Astrocyte (in vitro differentiated cells and primary cell): ENCODE data around the gene TMEM270. TPM values are rescaled to one million over a fixed set of nuclear protein-coding genes. Genes with fewer than 3 reads are reported as not detected.
"Not testable (repeated sequence)": the region's sequence is repeated elsewhere in the genome, so short reads cannot be mapped to it uniquely, and the experiment has no call there.

ENCODE experiments used
- DNase-seq: peaks from one replicate; pipeline ENCODE4 v3.0.0-alpha.2; 2010; ENCODE audit warnings: low read depth
- FAIRE-seq: peaks from 2 replicates; lab custom pipeline; 2011; peaks lifted over from hg19 to GRCh38; lab: Jason Lieb, UNC
- H2AFZ ChIP-seq: 2 replicates; pipeline ENCODE4 v1.6.0; 2012; ENCODE audit warnings: low read depth, low read length, inconsistent platforms
- H3K27ac ChIP-seq: 2 replicates; pipeline ENCODE4 v1.5.1; 2011; ENCODE audit warnings: low read depth, low read length, inconsistent platforms
- H3K27me3 ChIP-seq: 2 replicates; pipeline ENCODE4 v1.6.0; 2011; ENCODE audit warnings: low read length, inconsistent platforms; ENCODE audit not compliant: insufficient read depth
- H3K36me3 ChIP-seq: 2 replicates; pipeline ENCODE4 v1.5.1; 2011; ENCODE audit warnings: low read length, inconsistent platforms; ENCODE audit not compliant: insufficient read depth
- H3K4me1 ChIP-seq: 2 replicates; pipeline ENCODE4 v1.5.1; 2011; ENCODE audit warnings: low read length, inconsistent platforms; ENCODE audit not compliant: insufficient read depth
- H3K4me2 ChIP-seq: 2 replicates; pipeline ENCODE4 v1.6.0; 2012; ENCODE audit warnings: low read length, inconsistent platforms
- H3K4me3 ChIP-seq: 2 replicates; pipeline ENCODE4 v1.5.1; 2011; ENCODE audit warnings: low read depth, mild to moderate bottlenecking, low read length, inconsistent platforms; ENCODE audit not compliant: insufficient read depth
- H3K79me2 ChIP-seq: 2 replicates; pipeline ENCODE4 v1.6.0; 2012; ENCODE audit warnings: mild to moderate bottlenecking, low read length, inconsistent platforms; ENCODE audit not compliant: insufficient read depth
- H3K9ac ChIP-seq: 2 replicates; pipeline ENCODE4 v1.6.0; 2012; ENCODE audit warnings: mild to moderate bottlenecking, low read length, inconsistent platforms
- H3K9me3 ChIP-seq: 2 replicates; pipeline ENCODE4 v1.5.1; 2012; ENCODE audit warnings: low read depth, mild to moderate bottlenecking, low read length, inconsistent platforms; ENCODE audit not compliant: insufficient read depth
- H4K20me1 ChIP-seq: 2 replicates; pipeline ENCODE4 v1.6.0; 2012; ENCODE audit warnings: low read length, inconsistent platforms; ENCODE audit not compliant: insufficient read depth
- H3K27ac Mint-ChIP-seq: one replicate; pipeline ENCODE4 v1.8.0; 2021; ENCODE audit warnings: mild to moderate bottlenecking, mixed read lengths; ENCODE audit not compliant: unreplicated experiment
- H3K27me3 Mint-ChIP-seq: one replicate; pipeline ENCODE4 v1.8.0; 2021; ENCODE audit warnings: low read depth, mixed read lengths; ENCODE audit not compliant: unreplicated experiment
- H3K36me3 Mint-ChIP-seq: one replicate; pipeline ENCODE4 v1.8.0; 2021; ENCODE audit warnings: low read depth, mixed read lengths; ENCODE audit not compliant: unreplicated experiment
- H3K4me1 Mint-ChIP-seq: one replicate; pipeline ENCODE4 v1.8.0; 2021; ENCODE audit warnings: low read depth, mixed read lengths; ENCODE audit not compliant: unreplicated experiment
- H3K4me3 Mint-ChIP-seq: one replicate; pipeline ENCODE4 v1.8.0; 2021; ENCODE audit warnings: mild to moderate bottlenecking, moderate library complexity, mixed read lengths; ENCODE audit not compliant: unreplicated experiment
- H3K9me3 Mint-ChIP-seq: one replicate; pipeline ENCODE4 v1.8.0; 2021; ENCODE audit warnings: mild to moderate bottlenecking, mixed read lengths; ENCODE audit not compliant: unreplicated experiment
- EZH2 ChIP-seq: IDR thresholded peaks from 2 replicates; pipeline ENCODE4 v1.6.1; 2012; ENCODE audit warnings: mild to moderate bottlenecking, low read length, inconsistent platforms; ENCODE audit not compliant: insufficient read depth
- total RNA-seq: library from RNA; stranded (reverse); gene quantifications from 2 replicates; pipeline ENCODE4 v1.2.1, GENCODE V29; 2021
- TF ChIP-seq, protein P1 (sequence below): IDR thresholded peaks from 2 replicates; pipeline ENCODE4 v1.5.1; 2011; ENCODE audit warnings: low read depth, mild to moderate bottlenecking, inconsistent platforms, low read length, moderate library complexity; ENCODE audit not compliant: insufficient read depth

The TMEM270 gene
- total RNA-seq, 1 donor from 2014 or later, result not detected

DNA sequence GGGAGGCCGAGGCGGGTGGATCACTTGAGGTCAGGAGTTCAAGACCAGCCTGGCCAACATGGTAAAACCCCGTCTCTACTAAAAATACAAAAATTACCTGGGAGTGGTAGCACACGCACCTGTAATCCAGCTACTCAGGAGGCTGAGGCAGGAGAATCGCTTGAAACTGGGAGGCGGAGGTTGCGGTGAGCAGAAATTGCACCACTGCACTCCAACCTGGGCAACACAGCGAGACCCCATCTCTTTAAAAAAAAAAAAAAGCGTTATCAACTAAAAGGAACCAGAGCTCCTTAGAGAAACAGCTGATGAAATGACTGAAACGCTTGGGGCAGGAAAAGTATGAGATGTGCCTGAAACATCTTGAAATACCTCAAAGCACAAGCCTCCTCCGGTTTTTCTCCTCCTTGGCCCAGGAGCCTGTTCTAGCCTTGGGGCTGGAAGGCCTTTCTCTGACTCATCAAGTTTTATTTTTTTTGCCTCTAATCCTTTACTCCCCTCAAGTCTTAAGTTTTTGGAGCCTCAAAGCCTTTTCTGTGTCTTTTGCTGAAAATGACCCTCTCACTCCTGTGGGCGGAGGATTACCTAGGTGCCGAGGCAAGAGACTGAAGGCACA lies 16.0 kb upstream of the TMEM270 start:
- Histone ChIP-seq H3K4me1 (peaks cover 10% of the 10 kb centered on the region), H3K9ac (no peak overlapping the region), H2AFZ (no peak overlapping the region), H4K20me1 (no peaks in the 10 kb centered on the region), H3K27me3 (no peaks in the 10 kb centered on the region), H3K79me2 (no peaks in the 10 kb centered on the region), H3K36me3 (no peaks in the 10 kb centered on the region), H3K9me3 (no peaks in the 10 kb centered on the region), H3K4me2 (no peak overlapping the region), H3K27ac (no peak overlapping the region), H3K4me3 (no peak overlapping the region)
- no peaks in the 10 kb centered on the region for H3K27me3 Mint-ChIP-seq
- no peak for FAIRE-seq
- peak; percentile 42 for DNase-seq
- no peaks in the 10 kb centered on the region for H3K36me3 Mint-ChIP-seq
- H3K9me3 Mint-ChIP-seq, result peaks cover 2% of the 10 kb centered on the region
- no peak overlapping the region for H3K4me3 Mint-ChIP-seq
- no peak for TF ChIP-seq EZH2
- TF ChIP-seq, protein P1, sequence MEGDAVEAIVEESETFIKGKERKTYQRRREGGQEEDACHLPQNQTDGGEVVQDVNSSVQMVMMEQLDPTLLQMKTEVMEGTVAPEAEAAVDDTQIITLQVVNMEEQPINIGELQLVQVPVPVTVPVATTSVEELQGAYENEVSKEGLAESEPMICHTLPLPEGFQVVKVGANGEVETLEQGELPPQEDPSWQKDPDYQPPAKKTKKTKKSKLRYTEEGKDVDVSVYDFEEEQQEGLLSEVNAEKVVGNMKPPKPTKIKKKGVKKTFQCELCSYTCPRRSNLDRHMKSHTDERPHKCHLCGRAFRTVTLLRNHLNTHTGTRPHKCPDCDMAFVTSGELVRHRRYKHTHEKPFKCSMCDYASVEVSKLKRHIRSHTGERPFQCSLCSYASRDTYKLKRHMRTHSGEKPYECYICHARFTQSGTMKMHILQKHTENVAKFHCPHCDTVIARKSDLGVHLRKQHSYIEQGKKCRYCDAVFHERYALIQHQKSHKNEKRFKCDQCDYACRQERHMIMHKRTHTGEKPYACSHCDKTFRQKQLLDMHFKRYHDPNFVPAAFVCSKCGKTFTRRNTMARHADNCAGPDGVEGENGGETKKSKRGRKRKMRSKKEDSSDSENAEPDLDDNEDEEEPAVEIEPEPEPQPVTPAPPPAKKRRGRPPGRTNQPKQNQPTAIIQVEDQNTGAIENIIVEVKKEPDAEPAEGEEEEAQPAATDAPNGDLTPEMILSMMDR, result no peak
- H3K27ac Mint-ChIP-seq, result peak overlapping the region; percentile 58
- peaks cover 22% of the 10 kb centered on the region for H3K4me1 Mint-ChIP-seq

DNA sequence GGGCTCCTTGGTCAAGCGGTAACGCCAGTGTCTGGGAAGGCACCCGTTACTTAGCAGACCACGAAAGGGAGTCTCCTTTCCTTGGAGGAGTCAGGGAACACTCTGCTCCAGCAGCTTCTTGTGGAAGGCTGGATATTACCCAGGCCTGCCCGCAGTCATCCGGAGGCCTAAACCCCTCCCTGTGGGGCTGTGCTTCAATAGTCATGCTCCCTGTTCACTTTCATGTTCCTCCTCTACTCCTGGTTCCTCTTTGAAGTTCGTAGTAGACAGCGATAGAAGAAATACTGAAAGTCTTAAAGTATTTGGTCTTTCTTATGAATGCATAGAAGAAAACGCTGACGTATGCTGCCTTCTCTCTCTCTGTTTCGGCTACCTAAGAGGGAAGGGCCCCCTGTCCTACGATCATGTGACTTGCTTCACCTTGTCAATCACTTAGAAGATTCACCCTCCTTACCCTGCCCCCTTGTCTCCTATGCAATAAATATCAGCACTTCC lies 15.2 kb upstream of the TMEM270 start:
- Mint-ChIP-seq H3K4me1 (peaks cover 30% of the 10 kb centered on the region), H3K27ac (peak overlapping the region; percentile 12)
- H4K20me1 ChIP-seq, H3K4me2 ChIP-seq, H3K36me3 ChIP-seq, H3K27ac ChIP-seq, H3K9me3 ChIP-seq, H2AFZ ChIP-seq, FAIRE-seq, H3K79me2 ChIP-seq, H3K9me3 Mint-ChIP-seq, H3K27me3 ChIP-seq, H3K4me3 ChIP-seq, H3K4me3 Mint-ChIP-seq, H3K27me3 Mint-ChIP-seq, DNase-seq, H3K9ac ChIP-seq, H3K36me3 Mint-ChIP-seq: not testable (repeated sequence)
- H3K4me1 ChIP-seq, result peaks cover 14% of the 10 kb centered on the region

DNA sequence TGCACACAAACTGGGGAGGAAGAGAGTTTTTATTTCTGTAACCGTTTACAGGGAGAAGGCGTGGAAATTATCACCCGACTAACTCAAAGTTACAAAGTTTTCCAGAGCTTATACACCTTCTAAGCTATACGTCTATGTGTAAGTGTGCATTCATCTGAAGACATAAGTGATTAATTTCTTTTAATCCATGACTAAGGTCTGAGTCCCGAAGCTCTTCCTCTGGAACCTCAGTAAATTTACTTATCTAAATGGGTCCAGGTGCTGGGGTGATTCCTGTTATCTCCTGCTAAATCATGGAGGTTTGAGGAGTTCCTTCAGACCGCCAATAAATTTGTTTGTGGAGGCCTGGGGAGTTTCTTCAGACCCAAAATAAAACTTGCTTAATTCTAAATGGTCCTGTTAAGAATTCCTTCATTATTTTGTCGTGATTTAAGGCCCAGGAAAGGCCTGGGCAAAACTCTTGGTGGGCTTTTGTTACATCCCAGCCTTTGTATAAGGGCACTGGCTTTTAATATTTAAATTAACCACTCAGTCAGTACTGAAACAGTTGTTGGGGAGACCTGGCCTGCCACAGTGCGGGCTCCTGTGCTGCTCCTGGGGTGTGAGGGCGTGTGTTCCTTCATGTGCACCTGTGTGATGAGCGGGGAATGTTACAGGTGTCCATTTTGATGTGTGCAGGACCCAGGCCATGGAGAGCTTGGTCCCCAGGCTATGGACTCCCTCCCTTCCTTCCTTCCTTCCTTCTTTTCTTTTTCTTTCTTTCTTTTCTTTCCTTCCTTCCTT lies 12.8 kb upstream of the TMEM270 start:
- H3K4me3 Mint-ChIP-seq, result no peak overlapping the region
- TF ChIP-seq, protein P1, result no peak
- no peak for TF ChIP-seq EZH2
- H4K20me1 ChIP-seq, result no peaks in the 10 kb centered on the region
- peaks cover 2% of the 10 kb centered on the region for H3K9me3 Mint-ChIP-seq
- peaks cover 25% of the 10 kb centered on the region for H3K4me1 ChIP-seq
- no peaks in the 10 kb centered on the region for H3K27me3 ChIP-seq
- no peaks in the 10 kb centered on the region for H3K36me3 Mint-ChIP-seq
- FAIRE-seq, result no peak
- H3K27ac Mint-ChIP-seq, result no peak overlapping the region
- peak; percentile 30 for DNase-seq
- H3K4me3 ChIP-seq, result no peak overlapping the region
- H3K27me3 Mint-ChIP-seq, result no peaks in the 10 kb centered on the region
- no peaks in the 10 kb centered on the region for H3K79me2 ChIP-seq
- no peaks in the 10 kb centered on the region for H3K36me3 ChIP-seq
- H3K27ac ChIP-seq, result no peak overlapping the region
- H3K9me3 ChIP-seq, result no peaks in the 10 kb centered on the region
- H2AFZ ChIP-seq, result no peak overlapping the region
- no peak overlapping the region for H3K9ac ChIP-seq
- H3K4me2 ChIP-seq, result no peak overlapping the region
- peaks cover 45% of the 10 kb centered on the region for H3K4me1 Mint-ChIP-seq
